ENCODE data around the gene HOOK2.
A peak's percentile ranks its signal among the peaks of the same experiment; 100 is the strongest.

The HOOK2 gene

GRCh38 chr19:12791345-12792050 is 16.1 kb upstream of the HOOK2 start, which contains the start of gene JUNB:
TSS of gene JUNB (plus strand) at chr19:12791486. CDS start at chr19:12791772, 286 bp downstream.
- Histone ChIP-seq H3K4me1 (ENCODE audit: control insufficient read depth, insufficient read depth, low read length) (peaks cover 51% of the 10 kb centered on the region), H3K4me2 (ENCODE audit: low read length) (peak within 1 kb of the TSS; percentile 91), H3K4me3 (ENCODE audit: low read length) (peak within 1 kb of the TSS; percentile 96), H3K27me3 (ENCODE audit: control insufficient read depth, insufficient read depth, low read length) (no peaks in the 10 kb centered on the region), H3K36me3 (ENCODE audit: insufficient read depth, low read length) (peaks cover 10% of the 10 kb centered on the region), H3K9me3 (replicated peaks; ENCODE audit: low read length) (no peaks in the 10 kb centered on the region), H3K9ac (ENCODE audit: low read depth, low read length) (peak within 1 kb of the TSS; percentile 98)

- Histone ChIP-seq H3K36me3 (ENCODE audit: insufficient read depth, low read length) (peaks cover 10% of the 10 kb centered on the region), H3K9me3 (replicated peaks; ENCODE audit: low read length) (no peaks in the 10 kb centered on the region), H3K9ac (ENCODE audit: low read depth, low read length) (peak overlapping the region; percentile 98), H3K4me1 (ENCODE audit: control insufficient read depth, insufficient read depth, low read length) (peaks cover 52% of the 10 kb centered on the region), H3K4me2 (ENCODE audit: low read length) (peak overlapping the region; percentile 91), H3K27me3 (ENCODE audit: control insufficient read depth, insufficient read depth, low read length) (no peaks in the 10 kb centered on the region), H3K4me3 (ENCODE audit: low read length) (peak overlapping the region; percentile 69)
These were observed 15.4 kb upstream of the HOOK2 start for GRCh38 chr19:12790628-12791344.

- peak overlapping the region; percentile 91 for H3K4me2 ChIP-seq (ENCODE audit: low read length)
- peaks cover 59% of the 10 kb centered on the region for H3K4me1 ChIP-seq (ENCODE audit: control insufficient read depth, insufficient read depth, low read length)
- H3K27me3 ChIP-seq (ENCODE audit: control insufficient read depth, insufficient read depth, low read length): no peaks in the 10 kb centered on the region
- no peaks in the 10 kb centered on the region for H3K9me3 ChIP-seq (replicated peaks; ENCODE audit: low read length)
- peak overlapping the region; percentile 69 for H3K4me3 ChIP-seq (ENCODE audit: low read length)
- H3K9ac ChIP-seq (ENCODE audit: low read depth, low read length): peak overlapping the region; percentile 98
- peaks cover 10% of the 10 kb centered on the region for H3K36me3 ChIP-seq (ENCODE audit: insufficient read depth, low read length)
These were observed 14.7 kb upstream of the HOOK2 start for GRCh38 chr19:12789904-12790619.

- H3K4me3 ChIP-seq (ENCODE audit: low read length): peak overlapping the region; percentile 69
- peak overlapping the region; percentile 98 for H3K9ac ChIP-seq (ENCODE audit: low read depth, low read length)
- peak overlapping the region; percentile 91 for H3K4me2 ChIP-seq (ENCODE audit: low read length)
- peaks cover 63% of the 10 kb centered on the region for H3K4me1 ChIP-seq (ENCODE audit: control insufficient read depth, insufficient read depth, low read length)
- H3K36me3 ChIP-seq (ENCODE audit: insufficient read depth, low read length): peaks cover 10% of the 10 kb centered on the region
- H3K9me3 ChIP-seq (replicated peaks; ENCODE audit: low read length): no peaks in the 10 kb centered on the region
- no peaks in the 10 kb centered on the region for H3K27me3 ChIP-seq (ENCODE audit: control insufficient read depth, insufficient read depth, low read length)
These were observed 13.9 kb upstream of the HOOK2 start for GRCh38 chr19:12789098-12789903.

- peak overlapping the region; percentile 91 for H3K4me2 ChIP-seq (ENCODE audit: low read length)
- peak overlapping the region; percentile 98 for H3K9ac ChIP-seq (ENCODE audit: low read depth, low read length)
- H3K4me1 ChIP-seq (ENCODE audit: control insufficient read depth, insufficient read depth, low read length): peaks cover 62% of the 10 kb centered on the region
- no peaks in the 10 kb centered on the region for H3K27me3 ChIP-seq (ENCODE audit: control insufficient read depth, insufficient read depth, low read length)
- H3K36me3 ChIP-seq (ENCODE audit: insufficient read depth, low read length): peaks cover 10% of the 10 kb centered on the region
- no peaks in the 10 kb centered on the region for H3K9me3 ChIP-seq (replicated peaks; ENCODE audit: low read length)
- peak overlapping the region; percentile 69 for H3K4me3 ChIP-seq (ENCODE audit: low read length)
These were observed 13.3 kb upstream of the HOOK2 start for GRCh38 chr19:12788682-12789097.

GRCh38 chr19:12788042-12788681 is 12.8 kb upstream of the HOOK2 start:
- no peaks in the 10 kb centered on the region for H3K27me3 ChIP-seq (ENCODE audit: control insufficient read depth, insufficient read depth, low read length)
- peak overlapping the region; percentile 69 for H3K4me3 ChIP-seq (ENCODE audit: low read length)
- H3K36me3 ChIP-seq (ENCODE audit: insufficient read depth, low read length): peaks cover 10% of the 10 kb centered on the region
- peaks cover 68% of the 10 kb centered on the region for H3K4me1 ChIP-seq (ENCODE audit: control insufficient read depth, insufficient read depth, low read length)
- H3K4me2 ChIP-seq (ENCODE audit: low read length): peak overlapping the region; percentile 91
- H3K9me3 ChIP-seq (replicated peaks; ENCODE audit: low read length): no peaks in the 10 kb centered on the region
- peak overlapping the region; percentile 98 for H3K9ac ChIP-seq (ENCODE audit: low read depth, low read length)

- peaks cover 3% of the 10 kb centered on the region for H3K36me3 ChIP-seq (ENCODE audit: insufficient read depth, low read length)
- no peak overlapping the region for H3K9ac ChIP-seq (ENCODE audit: low read depth, low read length)
- H3K9me3 ChIP-seq (replicated peaks; ENCODE audit: low read length): no peaks in the 10 kb centered on the region
- H3K4me2 ChIP-seq (ENCODE audit: low read length): no peak overlapping the region
- H3K4me3 ChIP-seq (ENCODE audit: low read length): no peak overlapping the region
- H3K27me3 ChIP-seq (ENCODE audit: control insufficient read depth, insufficient read depth, low read length): no peaks in the 10 kb centered on the region
- H3K4me1 ChIP-seq (ENCODE audit: control insufficient read depth, insufficient read depth, low read length): peaks cover 74% of the 10 kb centered on the region
These were observed 12.1 kb upstream of the HOOK2 start for GRCh38 chr19:12787458-12787857.

GRCh38 chr19:12786952-12787351 is 11.6 kb upstream of the HOOK2 start:
- H3K9me3 ChIP-seq (replicated peaks; ENCODE audit: low read length): no peaks in the 10 kb centered on the region
- H3K36me3 ChIP-seq (ENCODE audit: insufficient read depth, low read length): no peaks in the 10 kb centered on the region
- H3K4me3 ChIP-seq (ENCODE audit: low read length): no peak overlapping the region
- H3K9ac ChIP-seq (ENCODE audit: low read depth, low read length): peak overlapping the region; percentile 61
- H3K4me1 ChIP-seq (ENCODE audit: control insufficient read depth, insufficient read depth, low read length): peaks cover 79% of the 10 kb centered on the region
- peak overlapping the region; percentile 33 for H3K4me2 ChIP-seq (ENCODE audit: low read length)
- no peaks in the 10 kb centered on the region for H3K27me3 ChIP-seq (ENCODE audit: control insufficient read depth, insufficient read depth, low read length)

- H3K9ac ChIP-seq (ENCODE audit: low read depth, low read length): peak overlapping the region; percentile 61
These were observed 11.0 kb upstream of the HOOK2 start for GRCh38 chr19:12786141-12786870.

GRCh38 chr19:12785431-12786031 is 10.2 kb upstream of the HOOK2 start:
- no peaks in the 10 kb centered on the region for H3K27me3 ChIP-seq (ENCODE audit: control insufficient read depth, insufficient read depth, low read length)
- H3K4me2 ChIP-seq (ENCODE audit: low read length): peak overlapping the region; percentile 33
- H3K36me3 ChIP-seq (ENCODE audit: insufficient read depth, low read length): no peaks in the 10 kb centered on the region
- no peak overlapping the region for H3K4me3 ChIP-seq (ENCODE audit: low read length)
- no peaks in the 10 kb centered on the region for H3K9me3 ChIP-seq (replicated peaks; ENCODE audit: low read length)
- H3K4me1 ChIP-seq (ENCODE audit: control insufficient read depth, insufficient read depth, low read length): peaks cover 75% of the 10 kb centered on the region
- peak overlapping the region; percentile 61 for H3K9ac ChIP-seq (ENCODE audit: low read depth, low read length)

More at GRCh38 chr19:12786141-12786870, 11.0 kb upstream of the HOOK2 start:
- Histone ChIP-seq H3K4me1 (ENCODE audit: control insufficient read depth, insufficient read depth, low read length) (peaks cover 81% of the 10 kb centered on the region), H3K4me3 (ENCODE audit: low read length) (no peak overlapping the region), H3K4me2 (ENCODE audit: low read length) (peak overlapping the region; percentile 33), H3K27me3 (ENCODE audit: control insufficient read depth, insufficient read depth, low read length) (no peaks in the 10 kb centered on the region), H3K36me3 (ENCODE audit: insufficient read depth, low read length) (no peaks in the 10 kb centered on the region), H3K9me3 (replicated peaks; ENCODE audit: low read length) (no peaks in the 10 kb centered on the region)

Data from skeletal muscle satellite cell (primary cell).